Measurements from ENCODE around the gene ELFN1.

ELFN1 gene

DNA sequence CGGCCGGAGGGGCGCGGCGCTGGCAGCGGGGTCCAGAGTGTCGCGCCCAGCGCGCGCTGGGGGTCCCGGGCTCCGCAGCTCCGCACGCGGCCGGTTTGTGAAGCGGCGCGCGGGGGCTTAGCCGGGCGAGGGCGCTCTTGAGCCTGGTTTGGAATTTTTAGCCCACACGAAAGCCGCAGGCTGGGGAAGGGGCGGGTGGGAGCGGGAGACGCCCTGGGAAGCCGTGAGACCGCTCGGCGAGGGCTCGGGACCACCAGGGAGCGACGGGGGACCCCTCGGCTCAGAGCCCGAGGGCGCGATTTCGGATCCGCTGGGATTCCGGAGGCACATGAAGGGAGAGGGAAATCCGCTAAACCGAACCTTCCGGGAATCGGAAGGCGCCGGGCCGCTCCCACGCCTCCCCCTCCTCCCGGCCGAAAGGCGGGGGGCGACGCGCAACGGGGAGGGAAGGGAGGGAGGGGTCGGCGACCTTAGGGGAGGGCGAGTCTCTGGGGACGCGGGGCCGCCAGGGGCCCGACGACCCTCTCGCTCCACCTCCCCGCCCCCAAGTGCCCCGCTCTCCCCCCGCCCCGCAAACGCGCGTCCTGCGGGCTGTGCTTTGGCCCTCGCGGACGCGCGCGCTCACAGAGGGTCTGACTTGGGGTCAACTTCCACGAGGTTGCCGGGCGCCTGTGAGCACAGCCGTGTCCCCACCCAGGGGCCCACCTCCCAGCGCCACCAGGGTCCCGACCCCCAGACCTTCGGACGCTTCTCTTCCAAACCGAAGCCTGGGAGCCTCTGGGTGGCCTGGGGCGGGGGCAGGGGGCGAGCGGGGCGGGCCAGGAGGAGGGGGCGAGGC is 5.1 kb upstream of the ELFN1 start:
- DNase-seq: peak; percentile 63

DNA sequence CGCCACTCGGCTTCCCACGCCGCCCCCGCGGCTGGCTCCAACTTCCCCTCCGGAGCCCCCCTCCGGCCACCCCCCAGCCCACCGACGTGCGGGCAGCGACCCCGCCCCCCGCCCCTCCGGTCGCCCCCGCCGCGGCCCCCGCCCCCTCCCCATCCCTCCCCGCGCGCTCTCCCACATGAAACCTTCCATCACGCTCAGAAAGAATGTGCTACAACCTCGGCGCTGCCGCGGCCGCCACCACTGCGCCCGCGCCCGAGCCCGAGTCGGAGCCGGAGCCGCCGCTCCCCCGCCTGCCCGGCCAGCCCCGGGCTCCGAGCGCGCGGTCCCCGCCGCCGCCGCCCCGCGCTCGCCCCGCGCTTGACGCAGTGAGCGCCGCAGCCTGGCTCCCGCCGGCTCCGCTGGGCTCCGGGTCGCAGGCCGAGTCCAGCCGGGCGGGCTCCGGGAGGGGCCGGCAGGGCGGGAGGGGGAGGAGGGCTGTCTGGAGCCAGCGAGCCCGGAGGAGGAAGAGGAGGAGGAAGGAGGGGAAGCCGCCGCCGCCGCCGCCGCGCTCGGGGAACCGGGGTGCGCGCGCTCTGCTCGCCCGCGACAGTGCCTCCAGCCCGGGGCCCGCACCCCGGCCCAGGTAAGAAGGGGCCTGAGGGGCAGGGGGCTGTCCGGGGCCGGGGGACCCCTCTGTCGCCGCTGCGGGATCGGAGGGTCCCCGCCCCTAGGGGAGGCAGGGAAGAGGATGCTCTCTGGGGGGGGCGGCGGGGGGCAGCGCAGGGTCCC is 4.3 kb upstream of the ELFN1 start:
- peak; percentile 40 for DNase-seq

DNA sequence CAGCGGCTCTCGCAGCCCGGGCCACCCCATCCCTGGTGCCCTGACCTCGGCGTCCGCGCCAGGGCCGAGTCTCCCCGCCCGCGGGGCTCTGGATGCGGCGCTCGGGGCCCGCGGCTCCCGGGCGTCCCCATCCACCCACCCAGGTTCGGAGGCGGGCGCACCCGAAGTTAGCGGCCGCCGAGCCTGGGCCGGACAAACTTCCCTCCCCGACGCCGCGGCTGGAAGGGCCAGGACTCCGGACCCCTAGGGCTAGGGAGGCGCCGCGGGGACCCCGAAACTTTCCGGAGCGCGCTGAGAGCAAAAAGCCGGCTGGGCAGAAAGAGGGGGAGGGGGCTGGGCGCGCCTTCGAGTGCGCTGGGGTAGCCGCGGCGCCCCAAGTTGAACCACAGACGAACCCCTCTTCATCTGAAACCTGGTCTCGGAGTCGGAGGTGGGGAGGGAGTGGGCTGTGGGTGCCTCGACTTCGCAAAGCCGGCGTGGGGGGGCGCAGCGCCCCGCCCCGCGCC is 3.7 kb upstream of the ELFN1 start:
- DNase-seq: peak; percentile 26

DNA sequence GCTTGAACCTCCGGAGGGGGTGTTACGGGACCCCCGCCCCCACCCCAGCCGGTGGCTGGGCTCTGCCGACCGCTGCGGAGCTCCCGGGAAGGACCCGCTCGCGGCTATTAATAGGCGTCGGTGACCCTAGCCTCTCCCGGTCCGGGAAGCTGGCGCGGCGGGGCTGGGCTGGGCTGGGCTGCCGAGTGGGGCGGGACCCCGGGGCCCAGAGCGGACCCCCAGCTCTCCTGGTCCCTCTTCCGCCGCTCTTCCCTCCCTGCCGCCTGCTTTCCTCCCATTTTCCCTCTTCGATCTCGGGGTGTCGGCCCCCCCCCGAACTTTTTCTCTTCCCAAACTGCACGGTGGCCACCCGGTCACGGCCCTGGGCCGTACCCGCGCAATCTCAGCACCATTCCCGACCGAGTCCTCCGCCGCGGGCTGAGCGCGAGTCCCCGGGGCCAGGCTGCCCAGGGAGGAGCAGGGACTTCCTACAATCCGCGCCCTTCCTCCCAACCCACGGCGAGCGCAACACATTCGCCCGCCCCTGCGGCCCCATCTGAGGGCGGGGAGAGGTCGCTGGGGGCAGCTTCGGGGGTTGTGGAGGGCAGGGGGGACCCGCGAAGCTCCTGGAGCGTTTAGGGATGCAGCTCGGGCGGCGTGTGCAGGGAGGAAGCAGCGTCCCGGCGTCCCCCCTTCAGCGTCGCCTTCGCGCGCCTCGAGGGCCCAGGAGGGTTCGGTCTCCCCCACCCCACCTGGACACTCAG is 3.1 kb upstream of the ELFN1 start:
- DNase-seq: no peak

DNA sequence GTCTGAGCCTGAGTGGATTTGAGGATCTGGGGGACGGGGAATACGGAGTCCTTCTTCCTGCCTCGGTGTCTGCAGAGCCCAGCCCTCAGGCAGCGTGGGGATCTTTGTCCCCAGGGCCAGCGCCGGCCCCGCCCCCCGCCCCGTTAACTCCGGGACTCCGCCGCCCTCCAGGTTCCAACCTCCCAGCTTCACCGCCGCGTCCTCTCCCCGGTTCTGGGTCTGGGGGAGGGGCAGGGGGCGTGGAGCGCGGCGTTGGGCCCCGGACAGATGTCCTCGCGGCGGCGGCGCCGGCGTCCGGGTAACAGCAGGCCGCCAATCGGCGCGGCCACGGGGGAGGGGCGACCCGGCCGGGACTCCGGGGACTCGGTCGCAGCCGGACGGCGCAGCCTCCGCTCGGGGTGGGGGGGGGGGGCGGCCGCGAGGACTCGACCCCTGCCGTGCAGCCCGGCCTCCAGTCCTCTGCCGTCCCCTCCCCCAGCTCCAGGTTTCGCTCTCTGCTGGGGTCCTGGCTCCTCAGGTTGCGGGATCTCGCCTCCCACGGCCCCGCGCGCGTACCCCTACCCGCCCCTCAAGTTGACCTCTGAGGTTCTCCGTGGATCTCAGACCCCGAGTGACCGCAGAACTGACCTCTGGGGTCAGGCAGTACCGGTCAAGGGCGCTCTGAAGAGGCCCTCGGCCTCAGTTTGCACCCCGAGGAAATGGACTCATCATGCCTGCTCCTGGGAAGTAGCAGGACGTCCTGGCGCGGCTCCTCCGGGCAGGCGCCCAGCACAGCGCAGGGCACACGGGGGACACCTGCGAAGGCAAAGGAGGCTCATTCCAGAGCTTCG is 2.3 kb upstream of the ELFN1 start:
- DNase-seq: no peak

DNA sequence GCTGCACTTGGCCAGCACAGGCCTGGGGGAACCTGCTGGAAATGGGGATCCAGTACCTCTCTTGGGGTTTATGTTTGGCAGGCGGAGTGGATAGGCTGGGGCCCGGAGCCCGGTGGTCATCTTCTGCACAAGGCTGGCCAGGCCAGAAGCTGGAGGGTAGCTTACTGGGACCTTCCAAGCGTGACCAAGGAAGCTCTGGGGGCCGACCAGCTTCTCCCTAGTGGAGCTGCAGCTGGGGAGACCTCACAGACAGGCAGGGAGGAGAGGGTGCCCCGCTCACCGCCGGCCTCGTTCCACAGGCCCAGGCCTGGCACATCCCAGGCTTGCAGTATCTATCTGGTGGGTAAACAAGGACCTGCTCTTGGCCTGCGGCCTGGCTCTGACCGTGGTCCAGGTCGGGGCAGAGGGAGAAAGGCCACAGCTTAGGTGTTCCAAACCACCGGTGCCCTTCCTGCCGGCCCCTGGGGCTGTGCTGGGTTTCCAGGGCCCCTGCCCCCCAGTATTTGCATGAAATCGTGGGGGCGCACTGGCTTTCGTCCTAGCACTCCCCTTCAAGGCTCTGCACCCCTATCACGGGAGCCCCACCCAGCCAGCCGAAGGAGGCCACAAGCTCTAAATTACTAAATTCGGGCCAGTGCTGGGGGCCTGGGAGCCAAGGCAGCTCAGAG is 1.5 kb upstream of the ELFN1 start:
- no peak for DNase-seq

DNA sequence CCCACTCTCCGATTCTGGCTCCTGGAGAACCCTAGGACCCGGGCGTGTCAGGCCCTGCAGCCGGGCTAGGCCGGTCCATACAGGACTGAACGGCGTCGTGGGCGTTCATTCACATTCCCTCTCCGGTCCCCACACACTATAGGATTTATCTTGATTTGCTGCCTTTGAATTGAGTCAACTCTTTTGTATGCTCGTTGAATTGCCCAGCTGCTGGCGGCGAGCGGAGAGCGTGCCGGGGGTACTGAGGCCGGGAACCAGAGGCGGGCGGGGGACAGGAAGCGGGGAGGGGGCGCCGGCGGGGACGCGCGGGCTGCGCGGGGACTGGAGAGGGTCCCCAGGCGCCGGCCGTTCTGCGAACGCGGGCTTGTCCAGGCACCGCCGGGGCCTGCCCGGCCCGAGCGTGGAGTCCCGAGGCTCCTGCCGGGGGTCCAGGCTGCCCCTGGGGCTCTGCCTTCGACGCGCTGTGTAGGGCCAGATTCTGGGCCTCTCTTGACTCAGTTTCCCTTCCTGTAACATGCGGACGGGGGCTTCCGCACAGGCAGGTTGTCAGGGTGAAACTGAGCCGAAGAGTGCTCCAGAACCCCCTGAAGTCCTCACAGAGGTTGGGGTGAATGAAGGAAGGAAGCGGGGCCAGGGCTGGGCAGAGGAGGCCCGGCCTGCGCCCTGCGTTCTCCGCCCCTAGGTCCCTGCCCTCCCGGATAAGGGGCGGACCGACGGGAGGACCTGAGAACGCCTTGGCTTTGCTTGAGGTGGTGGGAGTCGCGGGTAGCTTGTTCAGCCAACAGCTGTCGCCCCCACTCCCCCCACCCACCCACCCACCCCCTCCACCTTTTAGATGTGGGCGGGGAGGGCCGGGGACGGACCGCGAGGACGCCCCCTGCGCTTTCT is 769 bp upstream of the ELFN1 start:
- peak; percentile 51 for DNase-seq

DNA sequence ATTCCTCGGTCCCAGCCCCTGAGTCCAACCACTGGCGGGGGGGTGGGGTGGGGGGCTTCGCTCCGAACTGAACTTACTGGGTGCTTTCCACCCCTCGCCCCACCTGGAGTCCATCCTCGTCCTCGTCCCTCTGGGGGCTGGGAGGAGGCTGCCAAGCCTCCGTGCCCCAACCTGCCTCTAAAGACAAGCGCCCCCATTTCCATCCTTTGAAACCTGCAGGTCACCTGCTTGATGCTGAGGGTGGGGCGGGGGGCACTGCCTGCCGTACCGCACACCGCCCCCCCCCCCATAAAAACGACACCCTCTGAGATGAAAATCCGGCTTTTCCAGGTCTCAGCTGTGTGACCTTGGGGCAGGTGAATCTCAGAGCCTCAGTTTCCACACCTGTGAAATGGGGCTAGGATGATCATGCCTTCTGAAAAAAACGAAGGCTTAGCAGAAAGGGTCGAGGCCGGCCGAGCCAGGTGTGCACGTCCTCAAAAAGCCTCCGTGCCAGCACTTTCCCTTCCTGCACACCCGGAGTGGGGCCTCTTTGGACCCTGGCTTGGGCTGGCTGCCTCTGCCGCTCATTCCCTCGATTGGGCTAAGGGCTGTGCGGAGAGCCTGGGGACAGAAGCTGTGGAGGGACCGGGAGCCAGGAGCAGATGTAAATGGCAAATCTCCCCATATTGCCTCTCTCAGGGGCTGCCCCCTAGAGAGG is 967 bp downstream of the ELFN1 start:
- DNase-seq: no peak

DNA sequence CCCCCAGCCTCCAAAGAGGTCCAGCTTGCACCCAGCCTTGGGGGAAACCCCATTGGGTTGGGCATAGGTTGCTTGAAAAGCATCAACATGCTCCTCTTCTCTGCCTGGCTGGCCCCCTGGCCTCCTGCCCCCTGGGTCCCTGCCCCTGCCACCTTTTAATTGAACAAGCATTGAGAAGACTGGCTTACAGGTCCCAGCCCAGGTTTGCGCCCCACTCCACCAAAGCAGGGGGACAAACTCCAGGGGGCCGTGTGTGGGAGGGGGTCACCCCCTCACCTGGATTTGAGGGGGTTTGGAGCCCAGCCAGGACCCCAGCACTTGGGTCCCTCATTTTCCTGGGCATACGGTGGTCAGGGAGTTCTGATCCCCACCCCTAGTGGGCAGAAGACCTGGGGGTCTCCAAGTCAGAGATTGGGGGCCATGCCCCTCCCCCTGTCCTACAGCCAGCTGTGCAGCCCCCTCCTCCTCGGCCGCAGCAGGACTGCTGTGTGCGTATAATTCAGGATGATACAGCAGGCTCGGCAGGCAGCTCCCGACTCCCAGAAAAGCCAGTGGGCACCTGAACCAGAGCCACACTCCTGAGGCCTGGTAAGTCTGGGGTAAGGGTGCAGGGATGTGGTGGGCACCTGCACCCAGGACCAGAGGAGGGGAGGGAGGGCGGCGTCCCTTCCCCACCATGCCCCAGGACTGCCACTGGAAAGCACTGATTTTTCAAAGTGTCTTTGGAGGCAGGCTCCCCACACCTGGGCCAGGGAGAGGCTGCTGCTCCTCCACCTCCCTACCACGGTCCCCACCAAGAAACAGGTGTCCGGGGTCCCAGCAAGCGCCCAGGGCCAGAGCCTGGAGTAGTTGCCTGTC is 1.7 kb downstream of the ELFN1 start:
- no peak for DNase-seq

DNA sequence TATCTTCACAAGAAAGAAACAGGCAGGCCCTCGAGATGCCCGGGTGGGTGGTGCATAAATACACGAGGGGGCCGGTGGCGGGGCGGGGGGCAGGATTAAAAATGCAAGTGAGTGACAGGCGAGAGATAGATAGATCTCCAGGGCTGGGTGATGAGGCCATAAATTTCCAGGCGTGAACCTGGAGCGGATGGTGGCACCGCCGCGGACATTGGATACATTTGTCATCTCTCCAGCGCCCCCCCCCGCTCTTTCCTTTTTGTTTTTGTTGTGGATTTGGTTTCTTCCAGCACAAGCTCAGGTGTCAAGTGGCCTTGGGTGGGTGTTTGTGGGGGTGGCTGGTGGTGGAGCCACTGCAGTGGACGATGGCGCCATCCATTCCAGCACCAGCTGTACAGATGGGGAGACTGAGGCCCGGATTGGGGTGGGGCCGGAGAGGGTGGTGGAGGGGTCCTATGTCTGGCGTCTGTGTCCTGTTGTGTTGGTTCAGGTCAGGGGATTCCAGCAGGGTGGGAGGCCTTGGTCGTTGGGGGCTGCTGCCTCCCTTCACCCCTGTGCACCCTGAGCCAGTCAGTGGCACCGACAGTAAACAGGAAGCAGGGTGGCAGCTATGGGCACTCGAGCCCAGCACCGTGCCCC is 2.9 kb downstream of the ELFN1 start:
- no peak for DNase-seq

DNA sequence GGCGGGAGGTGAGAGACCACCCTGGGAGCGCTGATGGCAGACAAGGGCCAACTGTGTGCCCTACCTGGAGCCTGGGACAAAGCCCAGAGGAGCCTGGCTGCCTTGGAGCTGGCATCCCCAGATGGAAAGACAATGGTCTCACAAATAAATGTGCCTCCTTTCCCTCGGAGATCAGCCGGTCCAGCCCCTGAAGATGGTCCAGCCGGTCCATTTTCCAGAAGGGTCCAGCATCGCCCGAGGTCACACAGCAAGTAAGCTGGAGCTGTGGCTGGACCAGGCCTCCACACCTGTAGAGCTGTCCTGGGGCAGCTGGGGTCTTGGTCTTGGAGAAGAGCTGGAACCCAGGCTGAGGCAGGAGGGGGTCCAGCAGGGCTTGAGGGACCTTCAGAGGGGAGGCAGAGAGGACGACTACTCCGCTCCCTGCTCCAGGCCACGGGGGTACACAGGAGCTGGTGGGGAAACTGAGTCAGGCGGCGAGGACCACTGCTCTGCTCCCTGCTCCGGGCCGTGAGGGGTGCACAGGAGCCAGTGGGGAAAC is 3.6 kb downstream of the ELFN1 start:
- DNase-seq: no peak

DNA sequence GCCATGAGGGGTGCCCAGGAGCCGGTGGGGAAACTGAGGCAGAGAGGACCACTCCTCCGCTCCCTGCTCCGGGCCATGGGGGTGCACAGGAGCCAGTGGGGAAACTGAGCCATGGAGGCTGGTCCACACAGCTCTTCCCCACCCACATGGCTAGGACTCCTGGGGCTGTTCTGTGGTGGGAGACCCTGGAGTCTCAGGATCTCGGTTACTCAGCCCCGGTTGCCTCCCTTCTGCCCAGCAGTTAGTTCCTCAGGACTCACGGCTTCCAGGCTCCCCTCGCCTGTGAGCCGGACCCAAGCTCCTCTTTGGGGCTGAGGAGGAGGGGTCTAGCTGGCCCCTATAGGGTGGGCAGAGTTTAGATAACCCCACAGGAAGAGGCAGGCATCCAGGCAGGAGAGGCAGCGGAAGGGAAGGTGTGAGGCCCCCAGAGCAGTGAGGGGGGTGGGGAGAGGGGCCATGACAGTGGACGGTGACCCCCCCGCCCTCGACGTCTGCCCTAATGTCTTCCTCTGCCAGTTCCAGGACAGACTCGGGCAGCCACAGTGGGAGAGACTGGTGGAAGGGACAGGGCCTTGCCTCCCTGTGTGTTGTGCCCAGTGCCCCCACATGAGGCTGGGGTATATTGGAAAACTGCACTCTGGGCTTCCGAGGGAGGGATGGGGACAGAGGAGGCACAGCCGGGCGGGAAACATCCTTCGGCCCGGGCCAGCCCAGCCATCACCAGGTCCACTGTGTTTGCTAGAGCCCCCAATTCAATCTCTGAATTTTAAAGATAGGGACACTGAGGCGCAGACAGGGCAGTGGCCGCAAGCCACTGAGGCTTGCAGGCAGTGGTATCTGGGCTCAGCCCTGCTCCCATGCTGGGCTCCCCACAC is 4.3 kb downstream of the ELFN1 start:
- no peak for DNase-seq

DNA sequence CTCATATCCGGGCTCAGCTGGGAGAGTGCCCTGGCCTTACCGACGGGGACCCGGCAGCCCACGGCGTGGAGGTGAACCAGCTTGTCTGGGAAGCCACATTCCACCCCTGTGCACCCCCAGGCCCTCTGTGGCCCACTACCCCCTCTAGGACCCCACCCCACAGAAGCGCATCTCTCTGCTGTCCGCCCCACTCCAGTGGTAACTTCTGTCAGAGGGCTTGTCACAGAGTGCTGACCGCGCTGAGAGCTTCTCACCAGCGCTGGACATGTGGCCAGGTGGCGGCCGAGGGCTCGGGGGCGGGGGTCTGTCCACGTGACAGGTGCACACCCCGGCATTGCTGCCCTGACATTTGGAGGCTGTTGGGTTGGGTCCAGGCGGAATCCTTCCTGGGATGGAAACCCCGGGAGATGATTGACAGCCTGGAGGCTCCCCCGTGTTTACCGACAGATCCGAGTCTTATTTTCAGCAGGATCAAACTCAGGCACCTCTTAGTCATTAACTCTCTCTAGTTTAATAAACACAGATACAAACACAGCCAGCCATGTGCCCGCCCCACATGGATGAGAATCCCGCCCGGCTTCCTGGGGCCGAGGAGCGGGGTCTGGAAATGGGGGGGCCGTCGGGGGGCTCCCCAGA is 5.1 kb downstream of the ELFN1 start:
- DNase-seq: no peak

DNA sequence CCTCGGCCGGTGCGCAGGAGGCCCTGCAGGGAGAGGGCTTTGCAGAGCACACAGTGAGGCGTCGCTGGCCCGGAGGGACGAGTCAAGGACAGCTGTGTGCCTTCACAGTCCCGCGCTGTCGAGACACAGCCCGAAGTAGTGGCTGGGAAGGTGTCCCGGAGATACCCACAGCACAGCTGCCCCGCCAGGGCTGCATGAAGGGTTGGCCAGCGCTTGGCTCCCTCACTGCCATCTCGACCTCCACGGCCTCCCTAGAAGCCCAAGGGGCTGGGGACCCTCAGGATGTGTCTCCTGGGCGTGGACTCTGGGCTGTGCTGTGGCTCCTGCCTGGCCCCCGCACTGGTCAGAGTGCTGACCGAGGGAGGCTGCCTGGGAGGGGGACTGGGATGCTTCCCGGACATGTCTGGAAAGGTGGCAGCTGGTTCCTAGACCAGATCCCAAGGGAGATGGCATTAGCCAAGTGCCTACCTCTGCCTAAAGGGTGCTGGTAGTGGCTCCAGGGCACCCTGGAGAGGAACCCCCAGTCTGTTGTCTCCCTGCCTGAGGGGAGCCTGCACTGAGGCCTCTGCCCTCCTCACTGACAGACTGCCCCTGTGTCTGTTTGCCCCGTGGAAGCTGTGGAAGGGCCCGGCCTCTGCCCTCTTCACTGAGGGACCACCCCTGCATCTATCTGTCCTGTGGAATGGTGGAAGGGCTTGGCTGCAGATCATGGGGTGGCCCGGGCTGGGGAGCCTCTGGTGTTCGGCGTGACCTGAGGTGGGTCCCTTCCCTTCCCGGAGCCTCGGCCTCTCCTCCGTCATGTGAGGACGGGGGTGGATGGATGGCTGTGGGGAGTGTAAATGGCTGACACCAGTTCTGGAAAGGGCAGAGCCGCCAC is 5.8 kb downstream of the ELFN1 start:
- DNase-seq: no peak

DNA sequence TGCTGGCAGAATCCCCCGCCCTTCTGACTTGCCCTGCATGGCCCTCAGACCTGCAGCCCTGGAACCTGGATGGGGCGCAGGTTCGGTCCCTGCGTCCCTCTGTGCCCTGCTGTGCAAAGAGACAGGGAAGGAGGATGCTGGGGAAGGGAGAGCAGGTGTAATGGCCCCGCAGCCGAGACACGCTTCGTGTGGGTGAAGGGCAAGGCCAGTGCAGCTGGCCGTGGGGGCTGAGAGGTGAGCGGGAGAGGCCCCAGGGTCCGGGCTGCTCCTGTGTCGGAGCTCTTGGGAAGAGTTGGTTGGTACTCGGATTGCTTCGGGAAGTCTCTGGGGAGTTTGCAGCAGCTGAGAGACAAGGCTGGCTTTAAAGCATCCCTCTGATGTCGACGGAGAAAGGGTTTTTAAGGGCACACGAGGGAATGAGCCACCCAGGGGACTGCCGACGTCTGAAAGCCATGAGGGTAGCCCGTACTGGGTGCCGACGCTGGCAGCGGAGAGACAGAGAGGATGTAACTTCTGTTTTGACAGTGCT is 6.5 kb downstream of the ELFN1 start:
- DNase-seq: no peak

All from fibroblast of skin of abdomen (primary cell).